Activated CD4-positive, alpha-beta T cell treated with anti-CD3 and anti-CD28 coated beads, Interleukin-2, amount 10 ng/mL, durations not matched to agents 24 days and 14 days (primary cell): ENCODE results near the gene ZNF654. TPM values are rescaled to one million over a fixed set of nuclear protein-coding genes. Genes with fewer than 3 reads are reported as not detected.
"Not testable (repeated sequence)": the region's sequence is repeated elsewhere in the genome, so short reads cannot be mapped to it uniquely, and the experiment has no call there.

ENCODE experiments used
- DNase-seq: peaks from one replicate; pipeline ENCODE4 v3.0.0; 2022
- H3K27ac Mint-ChIP-seq: one replicate; pipeline ENCODE4 v1.8.0; 2022; ENCODE audit warnings: mild to moderate bottlenecking, mixed read lengths
- H3K27me3 Mint-ChIP-seq: one replicate; pipeline ENCODE4 v1.8.0; 2022; ENCODE audit warnings: mixed read lengths
- H3K36me3 Mint-ChIP-seq: one replicate; pipeline ENCODE4 v1.8.0; 2022; ENCODE audit warnings: low read depth, mild to moderate bottlenecking, mixed read lengths
- H3K4me1 Mint-ChIP-seq: one replicate; pipeline ENCODE4 v1.8.0; 2021; ENCODE audit warnings: mixed read lengths
- H3K4me3 Mint-ChIP-seq: one replicate; pipeline ENCODE4 v1.8.0; 2022; ENCODE audit warnings: mild to moderate bottlenecking, moderate library complexity, mixed read lengths
- H3K9me3 Mint-ChIP-seq: one replicate; pipeline ENCODE4 v1.8.0; 2021; ENCODE audit warnings: mixed read lengths
- intact Hi-C: fragments of 100-400 bp; cut with micrococcal nuclease; formaldehyde crosslinking; loops from one replicate; pipeline ENCODE4 v1.15.1; 2023
- total RNA-seq: library from RNA; stranded (reverse); gene quantifications from 2 replicates; pipeline ENCODE4 v1.2.3, GENCODE V29; 2022

Gene ZNF654
- 18.1 and 18.7 TPM in 2 replicates for total RNA-seq

DNA sequence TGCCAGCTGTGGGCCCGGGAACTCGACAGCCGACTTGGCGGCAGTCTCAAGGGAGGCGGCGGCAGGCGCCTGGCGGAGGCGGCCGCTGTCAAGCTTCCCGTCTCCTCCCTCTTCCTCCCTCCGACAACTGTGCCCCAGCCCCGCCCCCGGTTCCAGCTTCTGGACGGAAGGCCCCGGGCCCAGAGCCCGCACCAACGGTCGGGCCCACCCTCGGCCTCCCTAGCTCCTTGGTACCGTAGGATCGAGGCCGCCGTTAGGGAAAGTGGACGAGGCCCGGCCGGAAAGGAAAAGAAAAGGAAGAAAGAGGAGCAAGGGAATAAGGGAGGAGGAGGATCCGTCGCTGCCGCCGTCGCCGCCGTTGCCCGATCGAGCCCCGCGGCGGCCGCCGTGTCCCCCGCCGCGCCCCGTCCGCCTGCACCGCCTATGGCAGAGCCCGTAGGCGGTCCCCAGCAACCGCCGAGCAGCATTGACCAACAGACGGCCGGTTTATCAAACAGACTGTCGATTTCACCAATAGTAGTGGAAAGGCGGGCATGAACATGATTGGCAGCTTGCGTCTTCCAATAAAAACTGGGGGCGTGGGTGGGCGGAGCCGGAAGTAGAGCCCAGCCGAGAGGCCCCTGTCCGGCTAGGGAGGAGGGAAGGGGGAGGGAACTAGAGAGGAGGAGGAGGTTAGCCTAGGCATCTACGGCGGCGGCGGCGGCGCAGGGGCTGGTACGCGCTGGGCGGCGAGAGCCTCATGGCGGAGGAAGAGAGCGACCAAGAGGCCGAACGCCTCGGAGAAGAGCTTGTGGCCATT, at the start of gene ZNF654, which contains the start of gene CGGBP1:
Gene ZNF654 (plus strand): TSS at position 675 of the 799 bp plus-strand sequence. CDS start 65 bp downstream, at position 740.
Gene CGGBP1 (minus strand): TSS at position 425 of the 799 bp plus-strand sequence. CDS start 3,029 bp downstream, outside the sequence.
- peaks cover 34% of the 10 kb centered on the region for H3K36me3 Mint-ChIP-seq
- H3K27me3 Mint-ChIP-seq = no peaks in the 10 kb centered on the region
- peaks cover 49% of the 10 kb centered on the region for H3K4me1 Mint-ChIP-seq
- peak within 1 kb of the TSS; percentile 100 for H3K4me3 Mint-ChIP-seq
- DNase-seq = peak; percentile 100
- H3K27ac Mint-ChIP-seq = peak within 1 kb of the TSS; percentile 97
- intact Hi-C loops = loop anchor here (1.0 to 5.0 kb wide), 7 partner anchors 26 to 832 kb away; partner anchors contain the start of genes C3orf38 and CHMP2B
- H3K9me3 Mint-ChIP-seq = no peaks in the 10 kb centered on the region

DNA sequence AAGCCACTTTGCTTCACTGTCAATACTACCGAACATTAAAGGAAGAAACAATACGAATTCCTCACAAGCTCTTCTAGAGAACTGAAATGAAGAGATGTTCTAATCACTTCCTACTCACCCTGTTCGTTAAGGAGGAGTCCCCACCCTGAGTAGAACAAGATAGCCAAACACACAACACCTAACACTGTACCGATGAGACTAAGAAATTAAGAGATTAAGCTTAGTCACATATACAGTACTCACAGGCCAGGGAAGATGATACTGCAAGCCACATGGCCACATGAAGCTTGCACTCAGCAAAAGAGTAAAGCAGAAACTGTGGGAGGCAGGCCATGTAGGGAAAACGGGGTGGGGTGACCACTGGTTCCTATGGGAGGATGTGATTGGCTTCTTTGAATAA, 48.2 kb upstream of the ZNF654 start:
- DNase-seq = no peak
- no peak overlapping the region for H3K27ac Mint-ChIP-seq
- H3K4me1 Mint-ChIP-seq = no peaks in the 10 kb centered on the region
- H3K4me3 Mint-ChIP-seq = no peak overlapping the region
- H3K36me3 Mint-ChIP-seq = no peaks in the 10 kb centered on the region
- H3K27me3 Mint-ChIP-seq = peaks cover 29% of the 10 kb centered on the region
- no peaks in the 10 kb centered on the region for H3K9me3 Mint-ChIP-seq
- intact Hi-C loops = no loop called here

DNA sequence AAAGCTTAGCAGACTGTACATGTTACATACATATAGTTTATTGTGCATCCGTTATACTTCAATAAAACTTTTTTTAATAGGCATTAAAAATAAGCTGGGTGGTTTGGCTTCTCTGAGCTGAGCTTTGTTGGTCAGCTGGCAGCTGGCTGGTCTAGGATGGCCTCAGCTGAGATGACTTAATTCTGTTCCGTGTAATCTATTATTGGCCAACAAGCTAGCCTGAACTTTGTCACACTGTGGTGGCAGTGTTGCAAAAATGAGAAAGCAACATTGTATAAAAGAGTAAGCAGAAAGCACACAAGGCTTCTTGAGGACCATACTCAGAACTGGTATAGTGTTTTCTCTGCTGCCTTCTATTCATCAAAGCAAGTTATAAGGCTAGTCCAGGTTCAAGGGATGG, 45.5 kb upstream of the ZNF654 start:
- peaks cover 7% of the 10 kb centered on the region for H3K4me1 Mint-ChIP-seq
- no peak overlapping the region for H3K27ac Mint-ChIP-seq
- no peak overlapping the region for H3K4me3 Mint-ChIP-seq
- H3K36me3 Mint-ChIP-seq = no peaks in the 10 kb centered on the region
- H3K9me3 Mint-ChIP-seq = no peaks in the 10 kb centered on the region
- intact Hi-C loops = no loop called here
- H3K27me3 Mint-ChIP-seq = peaks cover 25% of the 10 kb centered on the region
- no peak for DNase-seq

DNA sequence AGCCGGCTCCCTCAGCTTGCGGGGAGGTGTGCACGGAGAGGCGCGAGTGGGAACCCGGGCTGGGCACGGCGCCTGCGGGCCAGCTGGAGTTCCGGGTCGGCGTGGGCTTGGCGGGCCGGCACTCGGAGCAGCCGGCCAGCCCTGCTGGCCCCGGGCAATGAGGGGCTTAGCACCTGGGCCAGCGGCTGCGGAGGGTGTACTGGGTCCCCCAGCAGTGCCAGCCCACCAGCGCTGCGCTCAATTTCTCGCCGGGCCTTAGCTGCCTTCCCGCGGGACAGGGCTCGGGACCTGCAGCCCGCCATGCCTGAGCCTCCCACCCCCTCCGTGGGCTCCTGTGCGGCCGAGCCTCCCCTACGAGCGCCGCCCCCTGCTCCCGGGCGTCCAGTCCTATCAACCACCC, 43.4 kb upstream of the ZNF654 start:
- H3K36me3 Mint-ChIP-seq, H3K4me3 Mint-ChIP-seq, intact Hi-C loops, DNase-seq, H3K9me3 Mint-ChIP-seq, H3K27ac Mint-ChIP-seq: not testable (repeated sequence)
- H3K27me3 Mint-ChIP-seq = peaks cover 21% of the 10 kb centered on the region
- peaks cover 10% of the 10 kb centered on the region for H3K4me1 Mint-ChIP-seq

DNA sequence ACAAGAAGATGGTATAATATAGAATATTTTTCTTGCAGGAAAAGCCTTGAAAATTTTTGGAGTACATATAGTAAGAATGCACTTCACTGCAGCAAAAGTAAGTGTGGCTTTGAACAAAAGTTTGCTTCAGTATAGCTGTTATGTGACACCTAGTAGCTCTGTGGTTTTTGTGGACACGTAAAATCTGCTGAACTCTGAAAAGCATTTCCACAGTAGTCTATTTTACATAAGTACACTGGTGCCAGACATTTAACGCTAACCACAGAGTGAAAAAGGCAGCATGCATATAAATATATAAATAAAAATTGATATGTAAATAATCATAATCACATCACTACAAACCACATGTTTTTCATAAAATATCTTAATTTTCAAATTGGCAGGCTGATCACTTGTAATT, 40.0 kb upstream of the ZNF654 start:
- Mint-ChIP-seq H3K9me3 (peaks cover 18% of the 10 kb centered on the region), H3K4me1 (peaks cover 19% of the 10 kb centered on the region), H3K4me3 (no peak overlapping the region), H3K27me3 (peaks cover 7% of the 10 kb centered on the region), H3K36me3 (no peaks in the 10 kb centered on the region), H3K27ac (no peak overlapping the region)
- DNase-seq = peak; percentile 80
- intact Hi-C loops = no loop called here

DNA sequence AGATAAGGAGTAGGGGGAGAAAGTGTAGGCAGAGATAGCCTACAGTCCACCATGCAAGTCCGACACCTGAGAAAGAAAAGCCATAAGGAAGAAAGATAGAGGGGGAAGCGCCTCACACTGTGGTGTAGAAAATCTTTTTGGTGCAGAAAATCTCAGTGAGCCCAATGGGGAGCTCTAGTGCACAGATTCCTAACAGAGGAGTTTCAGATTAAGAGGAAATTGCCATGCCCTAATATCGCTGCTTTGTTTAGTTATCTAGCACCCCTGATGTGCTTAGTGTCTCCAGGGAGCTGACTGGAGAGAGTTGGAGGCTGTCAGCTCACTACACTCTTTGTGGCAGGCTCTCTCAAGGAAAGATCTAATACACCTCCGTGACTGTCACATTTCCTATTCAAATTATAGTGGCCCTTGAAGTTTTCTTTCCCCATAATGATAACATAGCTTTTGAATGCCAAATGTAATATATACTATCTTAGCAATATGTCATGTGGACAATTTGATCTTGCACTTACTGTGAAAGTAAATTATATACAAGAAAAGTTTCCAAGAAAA, 34.0 kb upstream of the ZNF654 start:
- Mint-ChIP-seq H3K27me3 (no peaks in the 10 kb centered on the region), H3K9me3 (peaks cover 18% of the 10 kb centered on the region), H3K36me3 (no peaks in the 10 kb centered on the region), H3K4me1 (peaks cover 15% of the 10 kb centered on the region), H3K4me3 (no peak overlapping the region), H3K27ac (no peak overlapping the region)
- intact Hi-C loops = no loop called here
- DNase-seq = no peak

DNA sequence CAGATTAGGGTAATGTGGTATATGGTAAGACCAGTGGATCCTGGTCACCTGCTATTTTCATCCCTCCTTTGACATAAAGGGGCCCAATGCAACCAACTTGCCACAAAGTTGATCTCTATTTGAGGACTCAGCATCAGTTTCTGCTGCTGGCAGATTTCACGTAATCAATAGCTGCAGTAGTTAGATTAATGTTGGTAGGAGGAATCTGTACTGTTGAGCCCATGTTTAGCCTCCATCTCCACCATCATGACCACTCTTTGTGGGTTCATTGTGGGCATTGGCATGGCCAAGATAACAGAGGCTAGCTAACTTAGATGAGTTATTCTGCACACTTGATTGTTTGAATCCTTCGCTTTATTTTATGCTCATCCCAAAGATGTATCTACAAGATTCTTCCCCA, 30.2 kb upstream of the ZNF654 start:
- no peak overlapping the region for H3K4me3 Mint-ChIP-seq
- peaks cover 25% of the 10 kb centered on the region for H3K4me1 Mint-ChIP-seq
- H3K9me3 Mint-ChIP-seq = no peaks in the 10 kb centered on the region
- DNase-seq = no peak
- no peak overlapping the region for H3K27ac Mint-ChIP-seq
- H3K27me3 Mint-ChIP-seq = no peaks in the 10 kb centered on the region
- H3K36me3 Mint-ChIP-seq = no peaks in the 10 kb centered on the region
- intact Hi-C loops = no loop called here

DNA sequence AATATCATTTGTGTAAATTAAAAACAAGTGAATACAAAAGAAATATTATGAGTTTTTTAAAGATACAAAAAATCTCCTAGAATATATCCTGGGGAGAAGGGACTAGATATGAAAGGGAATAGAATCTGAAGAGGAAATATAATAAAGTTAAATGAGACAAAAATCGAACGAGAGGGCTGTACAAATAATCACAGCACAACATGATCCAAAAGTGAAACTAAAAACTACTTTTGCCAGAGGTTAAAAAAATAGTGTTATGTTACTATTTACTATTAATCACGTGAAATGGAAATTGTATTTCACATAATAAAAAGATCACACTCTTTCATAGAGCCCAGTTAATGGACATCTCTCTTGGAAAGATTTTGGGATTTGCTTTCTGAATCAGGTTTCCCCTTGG, 28.8 kb upstream of the ZNF654 start:
- no peak for DNase-seq
- Mint-ChIP-seq H3K4me1 (peaks cover 30% of the 10 kb centered on the region), H3K27ac (no peak overlapping the region), H3K4me3 (peak overlapping the region; percentile 3), H3K9me3 (no peaks in the 10 kb centered on the region), H3K27me3 (no peaks in the 10 kb centered on the region), H3K36me3 (no peaks in the 10 kb centered on the region)
- intact Hi-C loops = no loop called here

DNA sequence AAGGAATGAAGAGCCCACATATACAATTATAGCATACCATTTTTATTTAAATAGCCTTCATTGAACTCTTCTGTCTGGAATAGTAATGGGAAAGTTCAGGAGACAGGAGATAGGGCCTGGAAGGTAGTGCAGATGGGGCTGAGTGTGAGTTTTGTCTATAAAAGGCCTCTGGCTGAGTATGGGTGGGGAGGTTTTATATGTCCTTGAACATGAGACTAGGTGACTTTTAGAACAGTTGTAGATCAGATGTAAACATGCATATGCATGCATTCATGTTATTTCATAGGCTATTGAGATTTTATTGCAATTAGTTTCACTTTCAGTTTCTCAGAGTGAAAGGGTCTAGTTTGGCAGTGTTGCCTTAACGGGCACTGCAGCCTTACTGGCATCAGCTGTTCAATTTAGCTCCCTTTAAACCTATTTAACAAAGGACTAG, 27.4 kb upstream of the ZNF654 start:
- peaks cover 30% of the 10 kb centered on the region for H3K4me1 Mint-ChIP-seq

DNA sequence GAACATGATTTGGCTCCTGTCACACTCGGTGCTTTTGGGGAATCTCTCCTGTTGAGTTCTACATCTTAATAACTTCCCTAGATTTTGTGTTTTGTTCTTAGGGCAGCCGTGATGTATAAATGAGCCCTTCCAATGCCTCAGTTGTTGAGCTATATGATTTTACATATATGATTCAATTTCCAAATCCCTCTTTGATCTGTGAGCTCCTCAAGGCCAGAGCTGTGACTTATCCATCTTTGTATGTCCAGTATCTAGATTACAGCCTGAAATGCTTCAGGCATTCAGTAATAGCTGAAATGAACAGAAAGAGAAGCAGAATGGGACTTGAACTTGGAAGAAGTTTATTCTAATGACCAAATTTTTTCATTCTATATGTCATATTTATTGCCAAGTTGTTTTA, 26.8 kb upstream of the ZNF654 start:
- intact Hi-C loops = loop anchor here (1.0 kb wide), 1 partner anchor 27 kb away; the partner anchor contains the start of genes CGGBP1 and ZNF654
- no peaks in the 10 kb centered on the region for H3K9me3 Mint-ChIP-seq
- peak; percentile 56 for DNase-seq
- H3K27me3 Mint-ChIP-seq = no peaks in the 10 kb centered on the region
- peaks cover 30% of the 10 kb centered on the region for H3K4me1 Mint-ChIP-seq
- peak overlapping the region; percentile 27 for H3K27ac Mint-ChIP-seq
- H3K4me3 Mint-ChIP-seq = peak overlapping the region; percentile 84
- no peaks in the 10 kb centered on the region for H3K36me3 Mint-ChIP-seq

More for the DNA sequence above, 27.4 kb upstream of the ZNF654 start:
- Mint-ChIP-seq H3K27ac (peak overlapping the region; percentile 68), H3K4me3 (peak overlapping the region; percentile 84), H3K36me3 (no peaks in the 10 kb centered on the region), H3K27me3 (no peaks in the 10 kb centered on the region), H3K9me3 (no peaks in the 10 kb centered on the region)
- intact Hi-C loops = loop anchor here (1.0 kb wide), 1 partner anchor 28 kb away; the partner anchor contains the start of genes CGGBP1 and ZNF654
- DNase-seq = peak; percentile 73

DNA sequence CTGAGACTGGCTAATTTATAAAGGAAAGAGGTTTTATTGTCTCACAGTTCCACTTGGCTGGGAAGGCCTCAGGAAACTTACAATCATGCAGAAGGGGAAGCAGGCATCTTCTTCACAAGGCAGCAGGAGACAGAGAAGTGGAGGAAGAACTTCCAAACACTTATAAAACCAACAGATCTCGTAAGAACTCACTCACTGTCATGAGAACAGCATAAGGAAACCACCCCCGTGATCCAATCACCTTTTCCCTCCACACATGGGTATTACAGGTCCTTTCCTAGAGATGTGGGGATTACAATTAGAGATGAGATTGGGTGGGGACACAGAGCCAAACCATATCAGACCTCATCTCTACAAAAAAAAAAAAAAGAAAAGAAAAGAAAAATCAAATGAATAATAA, 26.0 kb upstream of the ZNF654 start:
- no peaks in the 10 kb centered on the region for H3K27me3 Mint-ChIP-seq
- no peaks in the 10 kb centered on the region for H3K36me3 Mint-ChIP-seq
- intact Hi-C loops = no loop called here
- H3K4me3 Mint-ChIP-seq = no peak overlapping the region
- peak; percentile 50 for DNase-seq
- H3K27ac Mint-ChIP-seq = no peak overlapping the region
- H3K4me1 Mint-ChIP-seq = peaks cover 31% of the 10 kb centered on the region
- no peaks in the 10 kb centered on the region for H3K9me3 Mint-ChIP-seq

DNA sequence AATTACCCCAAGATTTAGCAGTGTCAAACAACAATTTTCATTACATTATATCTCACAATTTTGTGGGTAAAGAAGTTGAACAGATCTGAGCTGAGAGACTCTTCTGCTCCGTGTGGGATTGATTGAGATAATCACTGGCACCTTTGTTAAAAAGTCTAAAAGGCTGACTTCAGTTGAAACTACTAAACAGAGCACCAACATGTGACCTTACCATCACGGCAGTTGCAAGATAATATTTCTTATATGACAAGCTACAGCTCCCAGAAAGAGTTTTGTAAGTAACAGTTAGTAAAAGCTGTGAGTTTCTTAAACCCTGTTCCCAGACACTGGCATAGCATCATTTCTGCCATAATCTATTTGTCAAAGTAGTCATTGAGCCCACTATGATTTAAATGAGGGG, 25.2 kb upstream of the ZNF654 start:
- peak; percentile 44 for DNase-seq
- no peak overlapping the region for H3K4me3 Mint-ChIP-seq
- H3K9me3 Mint-ChIP-seq = no peaks in the 10 kb centered on the region
- intact Hi-C loops = no loop called here
- no peak overlapping the region for H3K27ac Mint-ChIP-seq
- peaks cover 31% of the 10 kb centered on the region for H3K4me1 Mint-ChIP-seq
- no peaks in the 10 kb centered on the region for H3K36me3 Mint-ChIP-seq
- H3K27me3 Mint-ChIP-seq = no peaks in the 10 kb centered on the region

DNA sequence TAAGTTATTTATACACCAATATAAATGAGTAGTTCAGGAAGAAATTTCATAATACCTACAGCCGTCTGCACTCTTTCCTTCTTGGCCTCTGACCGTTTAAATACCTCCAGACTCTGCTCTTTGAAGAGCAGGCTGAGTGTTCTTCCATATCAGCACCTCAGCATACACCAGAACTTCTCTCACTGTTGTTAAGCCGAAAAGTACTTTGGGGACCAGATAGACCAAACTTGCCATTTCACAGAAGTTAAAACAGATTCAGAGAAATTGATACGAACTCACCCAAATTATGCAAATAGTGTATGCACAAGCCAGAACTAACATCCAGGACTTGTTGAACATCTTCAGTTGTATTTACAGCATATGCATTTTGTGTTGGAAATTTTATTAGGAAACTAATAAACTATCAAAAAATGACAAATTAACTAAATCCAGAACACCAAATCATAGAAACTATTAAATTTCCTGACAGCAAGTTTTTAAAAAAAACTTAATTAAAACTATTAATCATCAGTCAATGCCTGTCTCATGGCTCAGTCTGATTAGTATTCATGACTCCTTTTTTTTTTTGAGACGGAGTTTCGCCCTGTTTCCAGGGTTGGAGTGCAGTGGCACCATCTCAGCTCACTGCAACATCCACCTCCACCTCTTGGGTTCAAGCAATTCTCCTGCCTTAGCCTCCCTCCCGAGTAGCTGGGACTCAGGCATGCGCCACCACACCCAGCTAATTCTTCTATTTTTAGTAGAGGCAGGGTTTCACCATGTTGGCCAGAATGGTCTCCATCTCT, 24.4 kb upstream of the ZNF654 start:
- H3K27me3 Mint-ChIP-seq = no peaks in the 10 kb centered on the region
- DNase-seq = no peak
- no peaks in the 10 kb centered on the region for H3K36me3 Mint-ChIP-seq
- H3K9me3 Mint-ChIP-seq = no peaks in the 10 kb centered on the region
- intact Hi-C loops = no loop called here
- no peak overlapping the region for H3K4me3 Mint-ChIP-seq
- peaks cover 29% of the 10 kb centered on the region for H3K4me1 Mint-ChIP-seq
- no peak overlapping the region for H3K27ac Mint-ChIP-seq

DNA sequence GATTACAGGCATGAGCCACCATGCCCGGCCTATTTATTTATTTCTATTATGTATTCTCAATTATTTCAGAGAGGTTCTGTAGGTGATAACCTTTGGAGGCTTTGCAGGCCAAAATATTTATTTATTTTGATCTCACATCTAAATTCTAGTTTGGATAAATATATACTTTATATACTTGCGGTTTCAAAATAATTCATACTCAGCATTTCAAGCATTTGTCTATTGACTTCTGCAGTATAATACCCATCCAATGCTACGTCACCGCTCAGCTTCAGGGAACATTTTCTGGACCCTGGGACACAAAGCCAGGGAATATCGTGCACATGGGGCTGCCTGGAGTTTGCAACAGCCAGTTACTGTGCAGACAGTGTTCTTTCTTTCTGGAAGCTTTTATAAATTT, 22.8 kb upstream of the ZNF654 start:
- DNase-seq = no peak
- Mint-ChIP-seq H3K36me3 (no peaks in the 10 kb centered on the region), H3K4me3 (no peak overlapping the region), H3K9me3 (peaks cover 4% of the 10 kb centered on the region), H3K27ac (no peak overlapping the region), H3K4me1 (peaks cover 23% of the 10 kb centered on the region), H3K27me3 (no peaks in the 10 kb centered on the region)
- intact Hi-C loops = no loop called here
